Gastrocnemius medialis (tissue), 4 donors: ENCODE measurements around the gene SLC1A1. TPM values are rescaled to one million over a fixed set of nuclear protein-coding genes. Genes with fewer than 3 reads are reported as not detected.

Source experiments
- ATAC-seq, 2 donors: fragments of 150-250 bp; one replicate each; pipeline ENCODE4 v1.9.1; 2016
- DNase-seq, 2 donors: peaks; one replicate each; pipeline ENCODE4 v3.0.0-alpha.2; 2019
- H3K27ac ChIP-seq, 4 donors: fragments of 200-600 bp; sonication (generic); 1 replicate in 1 of 4; 2 replicates in 3 of 4; pipeline ENCODE4 v1.5.1; 2016 to 2018; ENCODE audit warnings: mild to moderate bottlenecking in 2 of 4, moderate library complexity in 1 of 4
- H3K27me3 ChIP-seq, 3 donors: fragments of 200-600 bp; sonication (generic) in 2 of 3; 1 replicate in 1 of 3; 2 replicates in 2 of 3; pipeline versions ENCODE4 v1.5.1 to v1.6.0; 2016 to 2019; ENCODE audit warnings: mild to moderate bottlenecking in 1 of 3, moderate library complexity in 1 of 3
- H3K36me3 ChIP-seq, 2 donors: fragments of 200-600 bp; sonication (generic) in 1 of 2; one replicate each; pipeline ENCODE4 v1.5.1; 2017 to 2018
- H3K4me1 ChIP-seq, 2 donors: fragments of 200-600 bp; sonication (generic) in 1 of 2; one replicate each; pipeline ENCODE4 v1.5.1; 2016 to 2017; ENCODE audit warnings: mild to moderate bottlenecking in 2 of 2
- H3K4me3 ChIP-seq, 4 donors: fragments of 200-600 bp; sonication (generic) in 3 of 4; 1 replicate in 1 of 4; 2 replicates in 3 of 4; pipeline ENCODE4 v1.5.1; 2016 to 2019; ENCODE audit warnings: mild to moderate bottlenecking in 2 of 4
- H3K9me3 ChIP-seq, 3 donors: fragments of 200-600 bp; sonication (generic) in 2 of 3; 1 replicate in 1 of 3; 2 replicates in 2 of 3; pipeline ENCODE4 v1.5.1; 2016 to 2019
- CTCF ChIP-seq, 5 experiments: fragments of 450-650 bp in 3 of 5; fragments of 200-600 bp in 2 of 5; sonication (generic) in 2 of 5; IDR thresholded peaks in 4 of 5; conservative IDR thresholded peaks in 1 of 5; 1 replicate in 4 of 5; 2 replicates in 1 of 5; pipeline ENCODE4 v1.5.1; 2016 to 2019; ENCODE audit warnings: antibody characterized with exemption in 5 of 5, mild to moderate bottlenecking in 3 of 5, moderate library complexity in 3 of 5
- POLR2A ChIP-seq, 2 donors: fragments of 450-650 bp; IDR thresholded peaks; one replicate each; pipeline ENCODE4 v1.6.1; 2017; ENCODE audit warnings: antibody characterized with exemption in 2 of 2, mild to moderate bottlenecking in 2 of 2, moderate library complexity in 2 of 2
- in situ Hi-C, 4 donors: fragments of 200-750 bp; cut with MboI; loops; one replicate each; pipeline versions ENCODE4 v1.15.0 to v1.8.0; 2017; ENCODE audit warnings: low sequenced_read_pairs in 4 of 4
- intact Hi-C: fragments of 100-400 bp; cut with DNase I; formaldehyde crosslinking; loops from one replicate; pipeline ENCODE4 v1.15.1; 2023; ENCODE audit warnings: low total_unique reads
- total RNA-seq, 4 donors: library from RNA; depleted of rRNA; stranded (reverse); fragments of >200 nt; gene quantifications; one replicate each; pipeline versions ENCODE4 v1.1.0 to v1.2.3, GENCODE V29; 2016

SLC1A1 gene
- total RNA-seq, 4 donors from 2014 or later: 1.2 to 2.2 (median 1.6) TPM

- TF ChIP-seq POLR2A (IDR thresholded peaks at IDR 0.05): no peak
- no peak for TF ChIP-seq CTCF (IDR thresholded peaks at IDR 0.05 in 4 of 5, conservative IDR thresholded peaks at IDR 0.05 in 1 of 5)
- Histone ChIP-seq H3K36me3 (no peaks in the 10 kb centered on the region), H3K27me3 (no peaks in the 10 kb centered on the region), H3K9me3 (no peaks in the 10 kb centered on the region), H3K4me3 (no peak overlapping the region), H3K27ac (no peak overlapping the region), H3K4me1 (no peaks in the 10 kb centered on the region)
- intact Hi-C loops: no loop called here
- DNase-seq (no peak), ATAC-seq (no peak)
- in situ Hi-C loops: no loop called here
Measured at GRCh38 chr9:4497855-4498254, 7.6 kb downstream of the SLC1A1 start.

- Histone ChIP-seq H3K4me1 (no peaks in the 10 kb centered on the region), H3K27me3 (no peaks in the 10 kb centered on the region), H3K4me3 (no peak overlapping the region), H3K9me3 (no peaks in the 10 kb centered on the region), H3K36me3 (no peaks in the 10 kb centered on the region), H3K27ac (no peak overlapping the region)
- no peak for TF ChIP-seq POLR2A (IDR thresholded peaks at IDR 0.05)
- no peak for TF ChIP-seq CTCF (IDR thresholded peaks at IDR 0.05 in 4 of 5, conservative IDR thresholded peaks at IDR 0.05 in 1 of 5)
- in situ Hi-C loops (no loop called here), intact Hi-C loops (no loop called here)
- DNase-seq (no peak), ATAC-seq (no peak)
Measured at GRCh38 chr9:4499917-4500316, 9.6 kb downstream of the SLC1A1 start.

GRCh38 chr9:4501147-4501507 lies 10.9 kb downstream of the SLC1A1 start:
- intact Hi-C loops (no loop called here), in situ Hi-C loops (no loop called here)
- TF ChIP-seq CTCF (IDR thresholded peaks at IDR 0.05 in 4 of 5, conservative IDR thresholded peaks at IDR 0.05 in 1 of 5): no peak
- no peak for TF ChIP-seq POLR2A (IDR thresholded peaks at IDR 0.05)
- Histone ChIP-seq H3K27me3 (no peaks in the 10 kb centered on the region), H3K4me1 (no peaks in the 10 kb centered on the region), H3K9me3 (no peaks in the 10 kb centered on the region), H3K36me3 (no peaks in the 10 kb centered on the region), H3K27ac (no peak overlapping the region), H3K4me3 (no peak overlapping the region)
- DNase-seq: no peak
- ATAC-seq: no peak

GRCh38 chr9:4502444-4502843 lies 12.2 kb downstream of the SLC1A1 start:
- in situ Hi-C loops (no loop called here), intact Hi-C loops (no loop called here)
- Histone ChIP-seq H3K27me3 (no peaks in the 10 kb centered on the region), H3K4me3 (no peak overlapping the region), H3K36me3 (no peaks in the 10 kb centered on the region), H3K27ac (no peak overlapping the region), H3K9me3 (no peaks in the 10 kb centered on the region), H3K4me1 (no peaks in the 10 kb centered on the region)
- ATAC-seq (no peak), DNase-seq (no peak)
- no peak for TF ChIP-seq CTCF (IDR thresholded peaks at IDR 0.05 in 4 of 5, conservative IDR thresholded peaks at IDR 0.05 in 1 of 5)
- no peak for TF ChIP-seq POLR2A (IDR thresholded peaks at IDR 0.05)

GRCh38 chr9:4503103-4503502 lies 12.8 kb downstream of the SLC1A1 start:
- in situ Hi-C loops: no loop called here

More at GRCh38 chr9:4503103-4503502, 12.8 kb downstream of the SLC1A1 start:
- ATAC-seq (no peak), DNase-seq (no peak)
- no peaks in the 10 kb centered on the region for H3K27me3 ChIP-seq
- no peaks in the 10 kb centered on the region for H3K36me3 ChIP-seq
- TF ChIP-seq POLR2A (IDR thresholded peaks at IDR 0.05): no peak
- TF ChIP-seq CTCF (IDR thresholded peaks at IDR 0.05 in 4 of 5, conservative IDR thresholded peaks at IDR 0.05 in 1 of 5): no peak
- H3K27ac ChIP-seq: no peak overlapping the region
- no peak overlapping the region for H3K4me3 ChIP-seq
- intact Hi-C loops: no loop called here
- H3K9me3 ChIP-seq: no peaks in the 10 kb centered on the region
- H3K4me1 ChIP-seq: no peaks in the 10 kb centered on the region
